ENCODE measurements around the gene ZNF106.

ZNF106 gene

GRCh38 chr15:42367041-42367440 is 123.9 kb downstream of the ZNF106 start:
- DNase-seq (ENCODE audit: low read depth in 2 of 2), result no peak

- no peak for DNase-seq (ENCODE audit: low read depth in 2 of 2)
These were observed 124.9 kb downstream of the ZNF106 start for GRCh38 chr15:42365921-42366550.

- no peak for DNase-seq (ENCODE audit: low read depth in 2 of 2)
These were observed 126.4 kb downstream of the ZNF106 start for GRCh38 chr15:42364529-42364928.

GRCh38 chr15:42363942-42364341 is 127.0 kb downstream of the ZNF106 start:
- no peak for DNase-seq (ENCODE audit: low read depth in 2 of 2)

- DNase-seq (ENCODE audit: low read depth in 2 of 2), result no peak
These were observed 127.5 kb downstream of the ZNF106 start for GRCh38 chr15:42363487-42363886.

All from stimulated activated CD8-positive, alpha-beta memory T cell treated with anti-CD3 and anti-CD28 coated beads, Interleukin-15, amount 100 ng/mL, for 48 hours (primary cell).